ENCODE measurements around the gene ARHGAP42. TPM values are rescaled to one million over a fixed set of nuclear protein-coding genes. Genes with fewer than 3 reads are reported as not detected.

The ARHGAP42 gene
- total RNA-seq, 1 experiment from 2014 or later = 39.1 TPM

- Histone ChIP-seq H2BK20ac (ENCODE audit: low read depth, low read length, poor library complexity, severe bottlenecking) (no peak overlapping the region), H3K27ac (ENCODE audit: insufficient read length, low read depth, low read length) (no peak overlapping the region), H3K79me1 (ENCODE audit: insufficient read depth, low read depth, low read length, poor library complexity, severe bottlenecking) (no peaks in the 10 kb centered on the region), H2BK5ac (ENCODE audit: insufficient read length, low read length) (no peak overlapping the region), H3K23me2 (ENCODE audit: insufficient read length, low read depth, low read length, poor library complexity, severe bottlenecking) (no peaks in the 10 kb centered on the region), H3K9ac (ENCODE audit: extremely low read depth, insufficient read length, low read length) (no peak overlapping the region), H2AFZ (ENCODE audit: low read length) (no peak overlapping the region), H2AK5ac (ENCODE audit: insufficient read length, low read length) (no peak overlapping the region), H2BK12ac (ENCODE audit: insufficient read length, low read depth, low read length) (no peak overlapping the region), H3K4ac (ENCODE audit: low read depth, low read length) (no peak overlapping the region), H3K27me3 (ENCODE audit: insufficient read depth, low read length) (no peaks in the 10 kb centered on the region), H3K23ac (ENCODE audit: insufficient read length, low read depth, low read length) (no peak overlapping the region), H3T11ph (ENCODE audit: low read length) (no peak overlapping the region), H3K79me2 (ENCODE audit: insufficient read depth, low read length) (no peaks in the 10 kb centered on the region), H4K5ac (ENCODE audit: insufficient read length, low read depth, low read length) (no peak overlapping the region), H3K14ac (ENCODE audit: insufficient read depth, low read length) (no peak overlapping the region), H3K56ac (ENCODE audit: insufficient read length, low read depth, low read length) (no peak overlapping the region), H4K8ac (replicated peaks; ENCODE audit: insufficient read length, low read depth, low read length) (no peak overlapping the region), H4K20me1 (ENCODE audit: control insufficient read depth, insufficient read depth, insufficient read length) (no peaks in the 10 kb centered on the region), H4K91ac (ENCODE audit: insufficient read length, low read depth, low read length) (no peak overlapping the region), H3K9me3 (ENCODE audit: control insufficient read depth, low read depth, low read length) (no peaks in the 10 kb centered on the region), H3K4me1 (ENCODE audit: insufficient read depth, low read length) (peaks cover 6% of the 10 kb centered on the region; the same call in 1 of the 2 replicates), H3K18ac (ENCODE audit: insufficient read length, low read depth, low read length) (no peak overlapping the region), H2BK120ac (ENCODE audit: low read depth, low read length, poor library complexity, severe bottlenecking) (no peak overlapping the region), H2BK15ac (ENCODE audit: low read depth, low read length) (no peak overlapping the region), H3K4me2 (ENCODE audit: insufficient read depth, insufficient read length, low read length) (no peak overlapping the region)
- no peaks in the 10 kb centered on the region for H3K36me3 Mint-ChIP-seq (ENCODE audit: insufficient read depth in 1 of 3, low read depth in 3 of 3)
- no peak overlapping the region; a peak in 1 of 7 replicates for H3K27ac Mint-ChIP-seq
- DNase-seq = no peak
- WGBS (ENCODE audit: extremely low coverage, insufficient read length, low lambda C conversion rate) = no CpG with 5 or more reads among the region's 1 CpG
- peaks cover 51 to 55% of the 10 kb centered on the region in 2 experiments for H3K4me1 Mint-ChIP-seq
- no peaks in the 10 kb centered on the region for H3K9me3 Mint-ChIP-seq
- no peak overlapping the region for H3K4me3 Mint-ChIP-seq
- no peaks in the 10 kb centered on the region for H3K27me3 Mint-ChIP-seq (ENCODE audit: low read depth)
- TF ChIP-seq CTCF (conservative IDR thresholded peaks at IDR 0.05) = no peak
Observed at GRCh38 chr11:100757646-100758045, 70.6 kb downstream of the ARHGAP42 start.

Data from H9 (cell line).